Measurements from ENCODE around the gene ANKRD34C. TPM values are rescaled to one million over a fixed set of nuclear protein-coding genes. Genes with fewer than 3 reads are reported as not detected.
"Not testable (repeated sequence)": the region's sequence is repeated elsewhere in the genome, so short reads cannot be mapped to it uniquely, and the experiment has no call there.

Gene ANKRD34C
- total RNA-seq, 1 experiment from 2014 or later, result not detected

- in situ Hi-C loops (cut with HindIII; ENCODE audit: low sequenced_read_pairs), result no loop called here
- DNase-seq (ENCODE audit: low spot score), result peak; percentile 51
These were observed 28.1 kb downstream of the ANKRD34C start for GRCh38 chr15:79310612-79310984.

- in situ Hi-C loops (cut with HindIII; ENCODE audit: low sequenced_read_pairs), result no loop called here
- DNase-seq (ENCODE audit: low spot score), result peak; percentile 77
These were observed 28.7 kb downstream of the ANKRD34C start, which contains the start of gene TMED3 for GRCh38 chr15:79310985-79311900. TSS of gene TMED3 (plus strand) at chr15:79311112. CDS start at chr15:79311250, 138 bp downstream.

GRCh38 chr15:79311901-79312553 is 29.5 kb downstream of the ANKRD34C start:
- in situ Hi-C loops (cut with HindIII; ENCODE audit: low sequenced_read_pairs), result no loop called here
- no peak for DNase-seq (ENCODE audit: low spot score)

GRCh38 chr15:79314186-79314585 is 31.7 kb downstream of the ANKRD34C start:
- no peak for DNase-seq (ENCODE audit: low spot score)

GRCh38 chr15:79314811-79315210 is 32.3 kb downstream of the ANKRD34C start:
- DNase-seq (ENCODE audit: low spot score), result peak; percentile 31
- in situ Hi-C loops (cut with HindIII; ENCODE audit: low sequenced_read_pairs), result no loop called here

More at GRCh38 chr15:79314186-79314585, 31.7 kb downstream of the ANKRD34C start:
- in situ Hi-C loops (cut with HindIII; ENCODE audit: low sequenced_read_pairs), result no loop called here

- in situ Hi-C loops (cut with HindIII; ENCODE audit: low sequenced_read_pairs), result no loop called here
These were observed 33.3 kb downstream of the ANKRD34C start for GRCh38 chr15:79315623-79316328.

GRCh38 chr15:79316864-79317263 is 34.3 kb downstream of the ANKRD34C start:
- in situ Hi-C loops (cut with HindIII; ENCODE audit: low sequenced_read_pairs), result no loop called here
- DNase-seq (ENCODE audit: low spot score), result no peak

More at GRCh38 chr15:79315623-79316328, 33.3 kb downstream of the ANKRD34C start:
- DNase-seq (ENCODE audit: low spot score), result peak; percentile 99

GRCh38 chr15:79319973-79320372 is 37.5 kb downstream of the ANKRD34C start:
- DNase-seq (ENCODE audit: low spot score); in situ Hi-C loops (cut with HindIII; ENCODE audit: low sequenced_read_pairs): not testable (repeated sequence)

- in situ Hi-C loops (cut with HindIII; ENCODE audit: low sequenced_read_pairs), result no loop called here
- DNase-seq (ENCODE audit: low spot score), result no peak
These were observed 39.4 kb downstream of the ANKRD34C start for GRCh38 chr15:79321876-79322275.

- in situ Hi-C loops (cut with HindIII; ENCODE audit: low sequenced_read_pairs), result no loop called here
- DNase-seq (ENCODE audit: low spot score), result no peak
These were observed 39.8 kb downstream of the ANKRD34C start for GRCh38 chr15:79322306-79322705.

- in situ Hi-C loops (cut with HindIII; ENCODE audit: low sequenced_read_pairs), result no loop called here
These were observed 40.4 kb downstream of the ANKRD34C start for GRCh38 chr15:79322945-79323344.

GRCh38 chr15:79329171-79329611 is 46.7 kb downstream of the ANKRD34C start:
- in situ Hi-C loops (cut with HindIII; ENCODE audit: low sequenced_read_pairs), result no loop called here
- no peak for DNase-seq (ENCODE audit: low spot score)

More at GRCh38 chr15:79322945-79323344, 40.4 kb downstream of the ANKRD34C start:
- DNase-seq (ENCODE audit: low spot score), result no peak

Other genes starting within 250 kb of the ANKRD34C start
- gene RASGRF1, start 191.9 kb upstream of the ANKRD34C start, total RNA-seq (2014; rRNA removed; shearing (Covaris generic)), result 0.12 and 1.6 TPM in 2 replicates
- gene TMED3, start 28.4 kb downstream of the ANKRD34C start, total RNA-seq (2014; rRNA removed; shearing (Covaris generic)), result 101 and 136 TPM in 2 replicates
- gene MINAR1, start 149.6 kb downstream of the ANKRD34C start, total RNA-seq (2014; rRNA removed; shearing (Covaris generic)), result 0.20 and 0.31 TPM in 2 replicates